COLO668 (cell line): ENCODE results near the gene SNAPC4.
"Not testable (repeated sequence)": the region's sequence is repeated elsewhere in the genome, so short reads cannot be mapped to it uniquely, and the experiment has no call there.

Experiments used
- DNase-seq: peaks from one replicate; lab custom pipeline; 2025; ENCODE audit not compliant: unreplicated experiment; lab: John Stamatoyannopoulos, UW

The SNAPC4 gene

GRCh38 chr9:136410500-136411287 is 10.7 kb upstream of the SNAPC4 start, which contains the start of the genes ENTR1 and PMPCA:
Gene ENTR1 (minus strand): TSS chr9:136410614. CDS start chr9:136410397, 217 bp downstream.
Gene PMPCA (plus strand): TSS chr9:136410658. CDS start chr9:136410669, 11 bp downstream.
- peak; percentile 92 for DNase-seq

DNA sequence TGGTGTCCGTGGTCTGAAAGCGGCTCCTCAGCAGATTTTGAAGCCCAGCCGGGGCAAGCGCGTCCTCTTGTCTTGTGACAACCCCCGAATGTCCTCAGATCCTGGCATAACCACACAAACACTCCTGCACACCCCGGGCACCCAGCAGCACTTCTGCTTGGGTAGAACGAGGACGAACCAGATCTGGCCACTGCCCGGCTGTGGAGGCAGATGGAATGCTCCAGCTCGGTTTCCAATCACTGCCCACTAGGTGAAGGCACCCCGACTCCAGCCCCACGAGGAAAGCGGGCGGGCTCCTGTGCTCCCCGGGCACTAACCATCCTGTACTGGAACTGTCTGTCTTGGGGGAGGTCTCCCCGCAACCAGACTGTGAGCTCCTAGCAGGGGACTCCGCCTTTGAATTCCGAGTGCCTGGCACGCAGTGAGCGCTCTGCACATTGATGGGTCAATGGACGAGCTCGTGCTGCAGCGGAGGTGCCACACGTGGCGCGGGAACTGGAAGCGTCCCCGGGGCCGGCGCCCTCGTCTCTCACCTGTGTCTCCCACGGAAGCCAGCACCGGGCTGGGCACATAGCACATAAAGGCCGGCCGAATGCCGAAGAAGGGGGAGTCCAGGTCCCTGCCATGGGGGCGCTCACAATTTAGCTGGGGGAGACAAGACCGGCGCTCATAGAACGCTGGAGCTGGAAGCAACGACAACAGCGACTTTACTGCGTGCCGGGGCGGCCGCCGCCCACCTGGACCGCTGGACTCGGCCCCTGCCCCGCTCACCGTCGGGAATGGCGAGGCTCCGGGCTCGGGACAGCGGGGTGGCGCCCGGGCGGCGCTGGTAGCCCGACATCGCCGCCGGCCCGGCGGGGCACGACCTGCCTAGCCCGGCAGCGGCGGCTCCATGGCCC is 9.8 kb upstream of the SNAPC4 start:
- DNase-seq = peak; percentile 53

DNA sequence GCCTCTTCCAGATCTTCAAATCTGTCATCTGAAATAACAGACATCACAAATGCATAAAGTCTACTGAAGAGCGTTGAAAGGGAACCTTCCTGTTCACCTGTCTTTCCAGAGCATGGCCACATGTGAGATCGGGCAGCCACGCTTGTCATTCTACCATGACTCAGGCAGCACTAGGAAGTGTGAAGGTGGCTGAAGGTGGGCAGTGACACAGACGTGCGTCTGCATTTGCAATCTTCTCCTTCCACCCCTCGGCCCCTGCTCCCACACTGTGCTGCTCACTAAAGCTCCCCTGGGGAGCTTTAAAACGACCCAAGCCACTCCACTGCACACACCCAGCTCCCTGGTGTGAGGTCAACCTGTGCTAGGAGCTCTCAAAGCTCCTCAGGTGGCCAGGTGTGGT is 7.9 kb upstream of the SNAPC4 start:
- DNase-seq = no peak

GRCh38 chr9:136407061-136407460 is 7.1 kb upstream of the SNAPC4 start:
- DNase-seq = not testable (repeated sequence)

- DNase-seq = not testable (repeated sequence)
Observed at GRCh38 chr9:136405904-136406303, 5.9 kb upstream of the SNAPC4 start.

DNA sequence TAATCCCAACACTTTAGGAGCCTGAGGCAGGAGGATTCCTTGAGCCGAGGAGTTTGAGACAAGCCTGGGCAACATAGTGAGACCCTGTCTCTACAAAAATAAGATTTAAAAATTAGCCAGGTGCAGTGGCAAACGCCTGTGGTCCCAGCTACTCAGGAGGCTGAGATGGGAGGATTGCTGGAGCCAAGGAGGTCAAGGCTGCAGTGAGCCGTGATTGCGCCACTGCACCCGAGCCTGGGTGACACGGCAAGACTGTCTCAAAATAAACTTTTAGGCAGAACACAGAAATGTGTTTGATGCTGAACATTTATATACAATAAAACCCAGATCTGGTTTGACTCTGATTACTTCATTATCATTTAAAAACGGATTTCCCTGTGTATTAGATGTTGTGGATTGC is 5.5 kb upstream of the SNAPC4 start:
- DNase-seq = no peak

GRCh38 chr9:136404801-136405136 is 4.8 kb upstream of the SNAPC4 start:
- no peak for DNase-seq

DNA sequence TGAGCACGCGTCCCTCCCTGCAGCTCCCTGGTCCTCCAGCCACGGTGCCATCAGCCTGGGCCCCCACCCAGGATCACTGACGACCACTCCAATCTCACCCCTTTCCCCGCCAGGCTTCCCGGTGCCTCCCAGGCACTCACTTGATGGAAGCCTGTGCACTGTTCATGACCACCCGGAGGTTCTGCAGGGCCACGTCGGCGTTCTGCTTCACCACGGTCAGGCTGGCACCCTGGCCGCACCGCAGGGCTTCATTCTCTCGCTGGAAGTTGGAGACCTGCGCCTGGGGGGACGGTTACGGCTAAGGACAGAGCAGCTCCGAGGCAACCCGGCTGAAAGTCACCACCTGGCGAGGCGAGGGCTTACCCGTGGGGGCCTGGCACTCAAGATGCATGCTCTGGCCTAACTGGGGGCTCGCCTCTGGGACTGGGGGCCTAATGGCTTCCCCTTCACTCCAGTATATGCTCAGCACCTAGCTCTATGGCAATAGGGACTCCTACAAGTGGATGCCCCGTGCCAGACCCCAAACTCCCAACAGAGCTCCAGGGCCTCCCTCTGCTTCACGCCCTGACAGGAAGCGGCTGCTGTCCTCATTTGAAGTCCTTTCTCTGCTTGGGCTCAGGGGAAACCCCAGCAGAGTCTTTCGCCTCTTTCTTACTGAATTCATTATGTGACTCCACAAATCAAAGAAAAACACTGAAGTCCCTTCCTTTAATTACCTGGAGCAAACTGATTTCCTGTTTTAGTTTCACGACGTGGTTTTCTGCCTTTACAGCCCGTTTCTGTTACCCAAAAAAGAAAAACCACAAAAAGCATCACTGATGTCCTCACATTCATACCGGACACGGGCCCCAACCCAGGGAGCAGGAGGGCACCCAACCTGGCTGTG is 4.2 kb upstream of the SNAPC4 start:
- no peak for DNase-seq

- no peak for DNase-seq
Observed at GRCh38 chr9:136403538-136403914, 3.6 kb upstream of the SNAPC4 start.

DNA sequence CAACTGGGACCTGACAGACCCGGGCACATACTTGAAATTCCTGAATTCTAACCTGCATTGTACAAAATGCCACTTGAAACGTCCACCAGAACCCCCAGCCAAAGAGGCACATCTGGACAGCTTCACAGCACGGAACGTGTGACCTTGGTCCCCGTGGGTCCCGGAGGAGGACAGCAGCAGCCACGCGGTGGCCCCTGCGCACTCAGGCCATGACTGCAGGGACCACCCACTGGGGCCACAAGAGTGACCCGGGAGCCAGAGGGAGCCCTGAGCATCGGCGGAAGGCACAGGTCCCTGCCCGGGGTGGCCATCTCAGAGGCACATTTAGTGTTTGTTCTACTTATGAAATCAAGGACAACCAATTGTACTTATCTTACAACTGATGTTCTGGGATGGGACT is 2.1 kb upstream of the SNAPC4 start:
- DNase-seq = no peak

- DNase-seq = no peak
Observed at GRCh38 chr9:136401173-136401922, 1.4 kb upstream of the SNAPC4 start.

GRCh38 chr9:136399176-136400037 is 563 bp downstream of the SNAPC4 start:
- peak; percentile 47 for DNase-seq

DNA sequence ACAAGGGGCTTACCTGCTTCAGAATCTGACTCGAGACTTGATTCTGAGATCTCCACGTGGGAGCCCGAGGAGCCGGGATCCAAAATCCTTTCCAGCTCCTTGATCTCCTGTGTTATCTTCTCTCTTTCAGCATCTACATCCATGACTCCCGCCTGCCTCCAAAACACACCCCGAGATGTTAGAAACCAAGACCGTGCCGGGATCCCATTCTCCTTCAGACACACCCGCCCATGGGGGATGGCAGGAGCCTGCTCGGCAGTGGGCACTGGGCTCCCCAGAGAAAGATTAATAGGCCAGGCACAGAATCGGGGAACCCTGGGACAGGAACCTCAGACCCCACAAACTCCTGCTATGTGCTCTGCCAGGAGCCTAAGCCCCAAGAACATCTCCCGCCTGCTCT is 1.7 kb downstream of the SNAPC4 start:
- no peak for DNase-seq

- DNase-seq = no peak
Observed at GRCh38 chr9:136397643-136398042, 2.3 kb downstream of the SNAPC4 start.

- no peak for DNase-seq
Observed at GRCh38 chr9:136396219-136396515, 3.8 kb downstream of the SNAPC4 start.

DNA sequence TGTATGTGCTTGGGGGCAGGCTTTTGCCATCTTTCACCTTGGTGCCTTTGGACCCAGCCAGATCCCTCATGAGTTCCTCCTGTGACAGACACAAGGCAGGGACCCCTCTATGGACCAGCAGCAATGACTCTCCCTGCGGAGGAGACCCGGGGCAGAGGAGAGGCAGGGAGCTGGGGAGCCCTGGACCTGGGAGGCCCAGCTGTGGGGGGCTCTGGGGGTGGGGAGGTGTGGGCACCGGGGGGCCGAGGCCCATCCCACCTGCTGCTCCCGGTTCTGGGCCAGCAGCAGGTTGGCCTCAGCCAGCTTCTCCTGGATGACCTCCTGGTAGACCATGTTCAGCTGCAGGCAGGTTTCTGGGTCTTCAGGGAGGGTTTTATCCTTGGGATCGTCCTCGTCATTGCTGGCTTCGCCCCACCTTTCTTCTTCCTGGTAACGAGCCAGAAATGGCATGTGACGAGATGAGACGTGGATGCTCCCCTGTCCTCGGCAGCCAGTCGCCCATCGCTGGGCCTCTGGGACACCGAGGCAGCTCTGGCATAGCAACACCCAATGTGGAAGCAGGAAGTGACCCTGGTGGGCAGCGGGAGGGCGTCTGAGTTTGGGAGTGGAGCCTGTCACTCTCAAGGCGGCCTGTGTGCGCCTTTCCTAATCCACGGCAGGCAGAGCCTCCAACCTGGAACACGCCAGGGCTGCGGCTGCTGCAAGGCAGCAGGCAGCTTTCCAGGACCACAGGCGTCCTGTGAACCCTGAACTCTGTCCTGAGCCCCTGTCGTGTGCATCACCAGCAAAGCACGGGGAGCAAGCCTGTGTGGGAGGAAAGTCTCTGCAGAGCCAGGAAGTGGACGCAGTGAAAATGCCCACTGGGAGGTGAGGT is 4.4 kb downstream of the SNAPC4 start:
- no peak for DNase-seq

- no peak for DNase-seq
Observed at GRCh38 chr9:136395020-136395340, 5.0 kb downstream of the SNAPC4 start.

DNA sequence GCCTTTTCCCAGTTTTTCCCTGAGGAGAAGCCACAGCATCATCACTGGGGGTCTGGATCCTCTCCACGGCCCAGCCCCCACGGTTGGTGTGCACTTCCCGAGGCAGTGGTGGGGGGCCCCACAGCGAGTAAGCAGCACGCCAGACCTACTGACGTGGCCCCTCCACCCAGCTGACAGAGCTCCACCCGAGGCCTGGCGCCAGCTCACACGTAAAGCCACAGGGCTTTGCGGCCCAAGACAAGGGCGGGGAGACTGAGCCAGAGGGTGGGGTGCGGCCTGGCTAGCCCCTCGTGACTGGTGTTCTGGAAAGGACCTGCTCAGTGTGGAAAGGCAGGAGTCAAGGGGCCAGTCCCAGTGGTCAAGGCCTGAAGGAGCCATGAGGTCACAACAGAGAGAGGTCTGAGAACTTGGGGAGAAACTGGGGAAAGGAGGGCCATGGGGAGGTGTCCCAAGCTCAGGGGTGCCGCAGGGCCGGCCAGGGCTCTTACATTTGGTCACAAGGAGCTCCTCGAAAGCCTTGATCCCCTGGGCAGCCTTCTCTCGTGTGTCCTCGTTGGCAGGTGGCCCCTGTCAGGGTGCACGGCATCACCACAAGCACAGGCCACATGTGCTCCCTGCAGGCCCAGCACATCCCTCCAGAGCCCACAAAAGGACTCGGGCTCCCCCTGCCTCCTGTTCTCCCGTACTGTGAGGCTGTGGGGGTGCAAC is 5.5 kb downstream of the SNAPC4 start:
- DNase-seq = no peak
